Parietal lobe (tissue), 1 donor: ENCODE measurements around the gene SLC35G3. TPM values are rescaled to one million over a fixed set of nuclear protein-coding genes. Genes with fewer than 3 reads are reported as not detected.

Experiments used
- total RNA-seq: library from RNA; depleted of rRNA; stranded (reverse); fragments of >200 nt; gene quantifications from one replicate; pipeline ENCODE4 v1.2.3, GENCODE V29; 2014

SLC35G3 gene
- not detected for total RNA-seq

GRCh38 chr17:35194001-35194400 lies at the start of gene SLC35G3:
SLC35G3 (minus strand) TSS chr17:35194393; CDS start chr17:35194307, 86 bp downstream.

GRCh38 chr17:35242805-35243560 lies 48.8 kb upstream of the SLC35G3 start, which contains the start of gene SLFN5:
SLFN5 (plus strand) TSS chr17:35243072; CDS start chr17:35258691, 15,619 bp downstream.

GRCh38 chr17:35147375-35147905 lies 46.8 kb downstream of the SLC35G3 start, which contains the start of gene UNC45B:
UNC45B (plus strand) TSS chr17:35147817; CDS start chr17:35148264, 447 bp downstream.

Other genes starting within 250 kb of the SLC35G3 start
- 2.5 TPM for gene CCT6B, start 232.9 kb downstream of the SLC35G3 start, total RNA-seq
- gene ZNF830, start 232.9 kb downstream of the SLC35G3 start, total RNA-seq = 16.6 TPM
- gene LIG3, start 213.9 kb downstream of the SLC35G3 start, total RNA-seq = 63.9 TPM
- 15.3 TPM for gene RFFL, start 130.7 kb downstream of the SLC35G3 start, total RNA-seq
- 23.8 TPM for gene RAD51D, start 74.5 kb downstream of the SLC35G3 start, total RNA-seq
- gene FNDC8, start 72.8 kb downstream of the SLC35G3 start, total RNA-seq = not detected
- 33.5 TPM for gene NLE1, start 52.1 kb downstream of the SLC35G3 start, total RNA-seq
- under 0.01 TPM for gene UNC45B, start 46.6 kb downstream of the SLC35G3 start, total RNA-seq
- 3.1 TPM for gene SLFN5, start 48.7 kb upstream of the SLC35G3 start, total RNA-seq
- gene SLFN11, start 179.2 kb upstream of the SLC35G3 start, total RNA-seq = 2.5 TPM
- gene SLFN12, start 238.1 kb upstream of the SLC35G3 start, total RNA-seq = 2.2 TPM